PFSK-1 (cell line): Measurements from ENCODE around the gene DENND4B.

Experiments
- FOXP2 ChIP-seq: optimal IDR thresholded peaks from 2 replicates; pipeline ENCODE3; 2011; ENCODE audit warnings: borderline replicate concordance, control low read depth, inconsistent platforms; ENCODE audit not compliant: insufficient read depth; ENCODE audit errors: extremely low read length, extremely low read depth
- POLR2AphosphoS5 ChIP-seq: IDR thresholded peaks from 2 replicates; pipeline ENCODE4 v1.6.1; 2012; ENCODE audit warnings: low read depth, mild to moderate bottlenecking, control low read depth, low read length, moderate library complexity
- REST ChIP-seq, 2 experiments: IDR thresholded peaks; 2 replicates each; pipeline versions ENCODE4 v1.6.1 to v1.8.0; 2011 to 2012; ENCODE audit warnings: low read depth in 2 of 2, low read length in 2 of 2, control low read depth in 1 of 2, inconsistent platforms in 1 of 2, mild to moderate bottlenecking in 1 of 2, moderate library complexity in 1 of 2; ENCODE audit not compliant: insufficient read depth in 1 of 2
- SIN3A ChIP-seq: IDR thresholded peaks from 2 replicates; pipeline ENCODE4 v1.6.1; 2012; ENCODE audit warnings: mild to moderate bottlenecking, low read length, moderate library complexity, borderline replicate concordance; ENCODE audit not compliant: insufficient read depth
- TAF1 ChIP-seq: IDR thresholded peaks from 2 replicates; pipeline ENCODE4 v1.6.1; 2012; ENCODE audit warnings: low read length, control low read depth, borderline replicate concordance; ENCODE audit not compliant: insufficient read depth

Gene DENND4B

GRCh38 chr1:153956997-153957715 is 10.6 kb upstream of the DENND4B start:
- no peak for TF ChIP-seq POLR2AphosphoS5
- TF ChIP-seq SIN3A = no peak
- TF ChIP-seq FOXP2 = no peak
- no peak for TF ChIP-seq REST (IDR thresholded peaks at IDR 0.05; ENCODE audit: insufficient read depth in 1 of 2, low read depth in 2 of 2, low read length in 2 of 2)
- TF ChIP-seq TAF1 = no peak

GRCh38 chr1:153954826-153955225 is 8.3 kb upstream of the DENND4B start:
- no peak for TF ChIP-seq FOXP2
- no peak for TF ChIP-seq TAF1
- TF ChIP-seq SIN3A = no peak
- TF ChIP-seq REST (IDR thresholded peaks at IDR 0.05; ENCODE audit: insufficient read depth in 1 of 2, low read depth in 2 of 2, low read length in 2 of 2) = no peak
- no peak for TF ChIP-seq POLR2AphosphoS5

GRCh38 chr1:153953859-153954365 is 7.4 kb upstream of the DENND4B start:
- TF ChIP-seq SIN3A (no peak), POLR2AphosphoS5 (no peak), REST (IDR thresholded peaks at IDR 0.05; ENCODE audit: insufficient read depth in 1 of 2, low read depth in 2 of 2, low read length in 2 of 2) (no peak), TAF1 (no peak), FOXP2 (no peak)

- TF ChIP-seq REST (IDR thresholded peaks at IDR 0.05; ENCODE audit: insufficient read depth in 1 of 2, low read depth in 2 of 2, low read length in 2 of 2) (no peak), POLR2AphosphoS5 (no peak), SIN3A (no peak), TAF1 (no peak), FOXP2 (no peak)
Measured at GRCh38 chr1:153951801-153952200, 5.3 kb upstream of the DENND4B start.
